Endothelial cell of umbilical vein (primary cell): Measurements from ENCODE around the gene UROD. TPM values are rescaled to one million over a fixed set of nuclear protein-coding genes. Genes with fewer than 3 reads are reported as not detected.

Experiments
- BruUV-seq: library from RNA; stranded (reverse); fragments of 400-500 nt; replicated peaks from 2 replicates; lab custom pipeline; 2021; lab: Mats Ljungman, UMichigan
- CTCF ChIA-PET: fragments of 300-600, 350-600 bp; sonication (Branson Sonifier 250); formaldehyde crosslinking; loops from one replicate; lab custom pipeline; 2021; ENCODE audit warnings: antibody characterized with exemption, inconsistent platforms; lab: Charles Lee
- POLR2A ChIA-PET: fragments of 300-600, 350-600 bp; sonication (Branson Sonifier 250); formaldehyde crosslinking; loops from one replicate; lab custom pipeline; 2021; ENCODE audit warnings: antibody characterized with exemption, inconsistent platforms; lab: Charles Lee
- DNase-seq: peaks from one replicate; pipeline ENCODE4 v3.0.0-alpha.2; 2011; ENCODE audit warnings: low read depth, low spot score
- FAIRE-seq: peaks from 2 replicates; lab custom pipeline; 2011; peaks lifted over from hg19 to GRCh38; lab: Jason Lieb, UNC
- H2AFZ ChIP-seq: 2 replicates; pipeline ENCODE4 v1.6.0; 2012; ENCODE audit warnings: low read depth, low read length, control low read depth, inconsistent platforms
- H3K27ac ChIP-seq: 2 replicates; pipeline ENCODE4 v1.5.1; 2011; ENCODE audit warnings: low read depth, mild to moderate bottlenecking, control low read depth, low read length, moderate library complexity; ENCODE audit not compliant: insufficient read depth
- H3K27me3 ChIP-seq, 2 experiments: 2 replicates each; pipeline versions ENCODE4 v1.6.0 to v1.6.1; 2011; ENCODE audit warnings: low read length in 2 of 2, mixed read lengths in 1 of 2; ENCODE audit not compliant: control insufficient read depth in 2 of 2, insufficient read depth in 2 of 2
- H3K36me3 ChIP-seq, 2 experiments: 2 replicates in 1 of 2; 3 replicates in 1 of 2; pipeline ENCODE4 v1.5.1; 2011; ENCODE audit warnings: low read length in 2 of 2, mild to moderate bottlenecking in 1 of 2, moderate library complexity in 1 of 2; ENCODE audit not compliant: control insufficient read depth in 2 of 2, insufficient read depth in 2 of 2; ENCODE audit errors: extremely low read depth in 1 of 2
- H3K4me1 ChIP-seq: 3 replicates; pipeline ENCODE4 v1.5.1; 2011; ENCODE audit warnings: mild to moderate bottlenecking, low read length; ENCODE audit not compliant: control insufficient read depth, insufficient read depth; ENCODE audit errors: extremely low read depth
- H3K4me2 ChIP-seq: 2 replicates; pipeline ENCODE4 v1.6.1; 2011; ENCODE audit warnings: low read length, control low read depth, mixed read lengths; ENCODE audit not compliant: insufficient read depth
- H3K4me3 ChIP-seq, 3 experiments: fragments of 200-600 bp in 1 of 3; sonication (generic), shearing (Covaris generic) in 1 of 3; replicated peaks in 1 of 3; 2 replicates each; pipeline ENCODE4 v1.5.1; 2011 to 2016; ENCODE audit warnings: control low read depth in 3 of 3, low read length in 3 of 3, mild to moderate bottlenecking in 2 of 3, inconsistent platforms in 1 of 3, low read depth in 1 of 3, moderate library complexity in 1 of 3; ENCODE audit not compliant: insufficient read depth in 1 of 3
- H3K79me2 ChIP-seq: 2 replicates; pipeline ENCODE4 v1.6.0; 2012; ENCODE audit warnings: low read length, inconsistent platforms; ENCODE audit not compliant: control insufficient read depth, insufficient read depth
- H3K9ac ChIP-seq: replicated peaks from 2 replicates; pipeline ENCODE3; 2011; ENCODE audit warnings: low read length, control low read depth; ENCODE audit not compliant: insufficient read depth; ENCODE audit errors: extremely low read depth
- H3K9me1 ChIP-seq: replicated peaks from 3 replicates; pipeline ENCODE4 v1.6.0; 2011; ENCODE audit warnings: mild to moderate bottlenecking, low read length; ENCODE audit not compliant: control insufficient read depth, insufficient read depth; ENCODE audit errors: extremely low read depth
- H3K9me3 ChIP-seq: replicated peaks from 2 replicates; pipeline ENCODE4 v1.5.1; 2012; ENCODE audit warnings: low read length, inconsistent platforms; ENCODE audit not compliant: control insufficient read depth, insufficient read depth
- H4K20me1 ChIP-seq: replicated peaks from 2 replicates; pipeline ENCODE3; 2011; ENCODE audit warnings: mild to moderate bottlenecking, low read length; ENCODE audit not compliant: control insufficient read depth, insufficient read depth; ENCODE audit errors: extremely low read depth
- EZH2 ChIP-seq: IDR thresholded peaks from 2 replicates; pipeline ENCODE4 v1.6.1; 2012; ENCODE audit warnings: borderline replicate concordance, low read depth, mild to moderate bottlenecking, moderate library complexity, low read length, inconsistent platforms; ENCODE audit not compliant: severe bottlenecking
- FOS ChIP-seq: IDR thresholded peaks from 2 replicates; pipeline ENCODE4 v1.6.1; 2011; ENCODE audit warnings: mild to moderate bottlenecking, low read length, moderate library complexity, borderline replicate concordance; ENCODE audit not compliant: insufficient read depth
- GATA2 ChIP-seq: IDR thresholded peaks from 2 replicates; pipeline ENCODE4 v1.7.0; 2011; ENCODE audit warnings: low read depth, mild to moderate bottlenecking, moderate library complexity, mixed read lengths, low read length; ENCODE audit not compliant: insufficient read length, insufficient read depth
- JUN ChIP-seq: IDR thresholded peaks from 2 replicates; pipeline ENCODE4 v1.6.1; 2011; ENCODE audit warnings: borderline replicate concordance, low read depth; ENCODE audit not compliant: insufficient read length, insufficient read depth
- MYC ChIP-seq: IDR thresholded peaks from one replicate; pipeline ENCODE4 v1.6.1; 2011; ENCODE audit warnings: mild to moderate bottlenecking, low read depth, low read length
- POLR2A ChIP-seq: IDR thresholded peaks from 2 replicates; pipeline ENCODE4 v1.6.1; 2012; ENCODE audit warnings: low read depth, mild to moderate bottlenecking, control low read depth, low read length
- POLR2AphosphoS5 ChIP-seq: IDR thresholded peaks from 2 replicates; pipeline ENCODE4 v1.6.1; 2012; ENCODE audit warnings: low read depth, mild to moderate bottlenecking, control low read depth, low read length, moderate library complexity; ENCODE audit not compliant: insufficient read depth
- dilution Hi-C: fragments of 300-500 bp; cut with MboI; formaldehyde crosslinking; loops from one replicate; pipeline ENCODE4 v1.15.0; 2019; ENCODE audit warnings: low sequenced_read_pairs; ENCODE audit not compliant: extremely low pct_ligation_motif_present
- intact Hi-C: fragments of 100-400 bp; cut with micrococcal nuclease; formaldehyde crosslinking; loops from one replicate; pipeline ENCODE4 v1.10.0; 2022
- polyA plus RNA-seq, 4 experiments: library from polyadenylated mRNA; depleted of rRNA in 3 of 4; stranded (reverse) in 3 of 4; unstranded in 1 of 4; fragments of >200 nt; gene quantifications; 2 replicates each; pipeline versions ENCODE4 v1.2.1 to v1.2.3, GENCODE V29; 2011 to 2012; ENCODE audit warnings: missing spikeins in 1 of 4
- total RNA-seq: library from RNA; stranded (reverse); gene quantifications from 2 replicates; pipeline ENCODE4 v1.2.3, GENCODE V29; 2021
- TF ChIP-seq, protein P1 (sequence below): IDR thresholded peaks from 2 replicates; pipeline ENCODE4 v1.6.1; 2011; ENCODE audit not compliant: insufficient read depth, insufficient read length
- TF ChIP-seq, protein P2 (sequence below), 2 donors: IDR thresholded peaks; 1 replicate in 1 of 2; 2 replicates in 1 of 2; pipeline ENCODE4 v1.5.1; 2011; ENCODE audit warnings: low read length in 2 of 2, mild to moderate bottlenecking in 2 of 2, moderate library complexity in 2 of 2, control low read depth in 1 of 2, inconsistent platforms in 1 of 2, low read depth in 1 of 2; ENCODE audit not compliant: insufficient read depth in 1 of 2; ENCODE audit errors: extremely low read depth in 1 of 2

The UROD gene
- total and polyA plus RNA-seq, 2 donors (not counting 3 experiments of a cell fraction or from before 2014, with no cell fraction given), result 192 to 636 TPM

DNA sequence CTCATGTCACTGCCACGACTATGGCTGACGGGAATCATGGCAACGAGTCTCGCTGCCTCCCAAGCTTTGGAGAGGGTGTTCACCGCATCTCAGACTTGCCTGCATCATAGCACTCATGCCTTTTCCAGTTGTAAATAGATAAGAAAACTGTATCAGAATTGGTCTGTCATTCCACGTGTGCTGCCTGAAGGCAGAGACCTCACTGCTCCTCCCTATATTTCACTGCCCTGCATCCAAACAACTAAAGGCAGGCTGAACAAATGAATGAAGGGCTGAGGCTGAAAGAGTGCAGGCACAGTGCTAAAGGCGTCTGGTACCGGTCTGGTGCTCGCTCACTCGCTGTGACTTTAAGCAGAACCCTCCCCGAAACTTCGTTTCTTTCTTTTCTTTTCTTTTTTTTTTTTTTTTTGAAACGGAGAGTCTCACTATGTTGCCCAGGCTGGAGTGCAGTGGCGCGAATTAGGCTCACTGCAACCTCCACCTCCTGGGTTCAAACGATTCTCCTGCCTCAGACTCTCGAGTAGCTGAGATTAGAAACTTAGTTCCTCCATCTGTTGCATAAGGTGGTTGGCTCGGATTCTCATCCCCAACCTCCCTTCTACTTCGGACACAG is 26.2 kb upstream of the UROD start:
- peaks cover 9% of the 10 kb centered on the region for H3K79me2 ChIP-seq
- H3K4me2 ChIP-seq, result peak overlapping the region; percentile 66
- H3K9me3 ChIP-seq, result no peaks in the 10 kb centered on the region
- CTCF ChIA-PET, result interaction anchor here (0.6 to 2.3 kb wide), 10 partner anchors 16 to 186 kb away, joined by 3 to 15 read pairs (median 3); partner anchors contain the start of genes HECTD3, PLK3, PTCH2 and UROD
- TSS peak; percentile 43 for BruUV-seq
- dilution Hi-C loops, result no loop called here
- peak overlapping the region; percentile 42 to 89 (median 67) for H3K4me3 ChIP-seq
- intact Hi-C loops, result loop anchor here (1.0 to 2.0 kb wide), 6 partner anchors 16 to 317 kb away; partner anchors contain the start of gene UROD
- no peaks in the 10 kb centered on the region for H4K20me1 ChIP-seq
- POLR2A ChIA-PET, result interaction anchor here (0.7 to 1.5 kb wide), 4 partner anchors 16 to 167 kb away, joined by 3 to 5 read pairs (median 4); partner anchors contain the start of gene UROD
- DNase-seq (peak; percentile 23), FAIRE-seq (no peak)
- H3K27ac ChIP-seq, result peak overlapping the region; percentile 4
- no peaks in the 10 kb centered on the region for H3K36me3 ChIP-seq
- TF ChIP-seq EZH2, result no peak
- no peak for TF ChIP-seq FOS
- TF ChIP-seq, protein P1, sequence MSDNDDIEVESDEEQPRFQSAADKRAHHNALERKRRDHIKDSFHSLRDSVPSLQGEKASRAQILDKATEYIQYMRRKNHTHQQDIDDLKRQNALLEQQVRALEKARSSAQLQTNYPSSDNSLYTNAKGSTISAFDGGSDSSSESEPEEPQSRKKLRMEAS, result no peak
- TF ChIP-seq JUN, result no peak
- TF ChIP-seq MYC, result no peak
- TF ChIP-seq, protein P2, sequence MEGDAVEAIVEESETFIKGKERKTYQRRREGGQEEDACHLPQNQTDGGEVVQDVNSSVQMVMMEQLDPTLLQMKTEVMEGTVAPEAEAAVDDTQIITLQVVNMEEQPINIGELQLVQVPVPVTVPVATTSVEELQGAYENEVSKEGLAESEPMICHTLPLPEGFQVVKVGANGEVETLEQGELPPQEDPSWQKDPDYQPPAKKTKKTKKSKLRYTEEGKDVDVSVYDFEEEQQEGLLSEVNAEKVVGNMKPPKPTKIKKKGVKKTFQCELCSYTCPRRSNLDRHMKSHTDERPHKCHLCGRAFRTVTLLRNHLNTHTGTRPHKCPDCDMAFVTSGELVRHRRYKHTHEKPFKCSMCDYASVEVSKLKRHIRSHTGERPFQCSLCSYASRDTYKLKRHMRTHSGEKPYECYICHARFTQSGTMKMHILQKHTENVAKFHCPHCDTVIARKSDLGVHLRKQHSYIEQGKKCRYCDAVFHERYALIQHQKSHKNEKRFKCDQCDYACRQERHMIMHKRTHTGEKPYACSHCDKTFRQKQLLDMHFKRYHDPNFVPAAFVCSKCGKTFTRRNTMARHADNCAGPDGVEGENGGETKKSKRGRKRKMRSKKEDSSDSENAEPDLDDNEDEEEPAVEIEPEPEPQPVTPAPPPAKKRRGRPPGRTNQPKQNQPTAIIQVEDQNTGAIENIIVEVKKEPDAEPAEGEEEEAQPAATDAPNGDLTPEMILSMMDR (IDR thresholded peaks at IDR 0.05; ENCODE audit: extremely low read depth in 1 of 2, insufficient read depth in 1 of 2, low read depth in 1 of 2, low read length in 2 of 2), result no peak
- TF ChIP-seq POLR2AphosphoS5, result no peak
- TF ChIP-seq GATA2, result no peak
- TF ChIP-seq POLR2A, result no peak
- peak overlapping the region; percentile 49 for H3K9ac ChIP-seq
- H2AFZ ChIP-seq, result peak overlapping the region; percentile 86
- no peaks in the 10 kb centered on the region for H3K27me3 ChIP-seq
- peaks cover 8% of the 10 kb centered on the region for H3K4me1 ChIP-seq
- no peaks in the 10 kb centered on the region for H3K9me1 ChIP-seq
